Inflammatory macrophage treated with lipopolysaccharide for 1 hour (primary cell): Measurements from ENCODE around the gene GCK.
"Not testable (repeated sequence)": the region's sequence is repeated elsewhere in the genome, so short reads cannot be mapped to it uniquely, and the experiment has no call there.

Source experiments
- DNase-seq, 2 donors: peaks; one replicate each; pipeline ENCODE4 v3.0.0-alpha.2; 2020 to 2022

The GCK gene

GRCh38 chr7:44139311-44140010 is 49.8 kb downstream of the GCK start:
- DNase-seq, result no peak

- no peak for DNase-seq
Measured at GRCh38 chr7:44138698-44139097, 50.5 kb downstream of the GCK start.

- DNase-seq, result no peak
Measured at GRCh38 chr7:44136731-44137130, 52.5 kb downstream of the GCK start.

GRCh38 chr7:44134943-44135628 is 54.2 kb downstream of the GCK start:
- no peak for DNase-seq

- no peak for DNase-seq
Measured at GRCh38 chr7:44133295-44133694, 55.9 kb downstream of the GCK start.

- DNase-seq, result no peak
Measured at GRCh38 chr7:44132039-44132438, 57.2 kb downstream of the GCK start.

- DNase-seq, result no peak
Measured at GRCh38 chr7:44131173-44132029, 57.8 kb downstream of the GCK start.

- DNase-seq, result no peak
Measured at GRCh38 chr7:44128721-44129582, 60.3 kb downstream of the GCK start.

- DNase-seq, result peak in 1 of 2 donors; percentile 9
Measured at GRCh38 chr7:44127161-44127560, 62.1 kb downstream of the GCK start.

- DNase-seq, result not testable (repeated sequence)
Measured at GRCh38 chr7:44126574-44126973, 62.7 kb downstream of the GCK start.

GRCh38 chr7:44124822-44125202 is 64.4 kb downstream of the GCK start:
- DNase-seq, result no peak

GRCh38 chr7:44123190-44124003 is 65.8 kb downstream of the GCK start, which contains the start of gene POLD2:
Gene POLD2, minus strand, starts transcription at chr7:44123548. Its CDS starts 1,495 bp downstream, at chr7:44122053.
- peak; percentile 92 to 97 for DNase-seq

- DNase-seq, result no peak
Measured at GRCh38 chr7:44122529-44122928, 66.7 kb downstream of the GCK start.

- no peak for DNase-seq
Measured at GRCh38 chr7:44121761-44122420, 67.3 kb downstream of the GCK start.

GRCh38 chr7:44120395-44120794 is 68.8 kb downstream of the GCK start:
- DNase-seq, result no peak

- no peak for DNase-seq
Measured at GRCh38 chr7:44119829-44120380, 69.3 kb downstream of the GCK start.

- no peak for DNase-seq
Measured at GRCh38 chr7:44117801-44118429, 71.3 kb downstream of the GCK start.

- DNase-seq, result no peak
Measured at GRCh38 chr7:44116789-44117666, 72.2 kb downstream of the GCK start.
